CD4-positive, alpha-beta memory T cell (primary cell): ENCODE measurements around the gene SLC35F3. TPM values are rescaled to one million over a fixed set of nuclear protein-coding genes. Genes with fewer than 3 reads are reported as not detected.

ENCODE experiments used
- CTCF ChIA-PET: fragments of 350-600 bp; sonication (Branson Sonifier 250); formaldehyde crosslinking; loops from one replicate; lab custom pipeline; 2021; ENCODE audit warnings: inconsistent platforms; ENCODE audit not compliant: partially characterized antibody; lab: Charles Lee
- POLR2A ChIA-PET: fragments of 350-600 bp; sonication (Branson Sonifier 250); formaldehyde crosslinking; loops from one replicate; lab custom pipeline; 2021; ENCODE audit not compliant: partially characterized antibody; lab: Charles Lee
- DNase-seq, 5 donors: peaks; one replicate each; pipeline versions ENCODE4 v3.0.0 to v3.0.0-alpha.2; 2020 to 2022; ENCODE audit warnings: mixed read lengths in 1 of 5
- H3K27ac ChIP-seq: one replicate; pipeline ENCODE4 v1.7.0; 2013; ENCODE audit warnings: low read depth, low read length
- H3K27me3 ChIP-seq: 2 replicates; pipeline ENCODE4 v1.7.0; 2013; ENCODE audit warnings: mild to moderate bottlenecking, low read length, moderate library complexity; ENCODE audit not compliant: insufficient read depth
- H3K36me3 ChIP-seq: 2 replicates; pipeline ENCODE4 v1.7.0; 2013; ENCODE audit warnings: mild to moderate bottlenecking, low read length, moderate library complexity; ENCODE audit not compliant: insufficient read depth
- H3K4me1 ChIP-seq: 2 replicates; pipeline ENCODE4 v1.7.0; 2013; ENCODE audit warnings: mild to moderate bottlenecking, low read length, moderate library complexity; ENCODE audit not compliant: insufficient read depth
- H3K4me3 ChIP-seq, 2 donors: one replicate each; pipeline ENCODE4 v1.7.0; 2013; ENCODE audit warnings: low read length in 2 of 2, mild to moderate bottlenecking in 1 of 2
- H3K9me3 ChIP-seq, 2 donors: one replicate each; pipeline ENCODE4 v1.7.0; 2013; ENCODE audit warnings: low read length in 2 of 2, control low read depth in 1 of 2; ENCODE audit not compliant: control insufficient read depth in 1 of 2
- H3K27ac Mint-ChIP-seq, 7 donors: one replicate each; pipeline ENCODE4 v1.8.0; 2020 to 2021; ENCODE audit warnings: mixed read lengths in 7 of 7, mild to moderate bottlenecking in 6 of 7, inconsistent platforms in 3 of 7, moderate library complexity in 3 of 7
- H3K27me3 Mint-ChIP-seq, 2 donors: one replicate each; pipeline ENCODE4 v1.8.0; 2020 to 2021; ENCODE audit warnings: mixed read lengths in 2 of 2
- H3K36me3 Mint-ChIP-seq, 2 donors: one replicate each; pipeline ENCODE4 v1.8.0; 2020 to 2021; ENCODE audit warnings: mixed read lengths in 2 of 2, inconsistent platforms in 1 of 2, mild to moderate bottlenecking in 1 of 2
- H3K4me1 Mint-ChIP-seq, 4 donors: one replicate each; pipeline ENCODE4 v1.8.0; 2020 to 2021; ENCODE audit warnings: mixed read lengths in 4 of 4, mild to moderate bottlenecking in 1 of 4
- H3K4me3 Mint-ChIP-seq, 8 donors: one replicate each; pipeline ENCODE4 v1.8.0; 2020 to 2021; ENCODE audit warnings: mixed read lengths in 8 of 8, mild to moderate bottlenecking in 7 of 8, moderate library complexity in 6 of 8, inconsistent platforms in 3 of 8
- H3K9me3 Mint-ChIP-seq, 8 donors: one replicate each; pipeline ENCODE4 v1.8.0; 2020 to 2021; ENCODE audit warnings: mixed read lengths in 8 of 8, mild to moderate bottlenecking in 5 of 8, inconsistent platforms in 3 of 8, moderate library complexity in 1 of 8
- intact Hi-C: fragments of 100-400 bp; cut with micrococcal nuclease; formaldehyde crosslinking; loops from one replicate; pipeline ENCODE4 v1.15.1; 2023
- polyA plus RNA-seq, 2 donors: library from polyadenylated mRNA; unstranded; fragments of 300-500 nt; fragmentation: Illumina TruSeq; gene quantifications; one replicate each; pipeline ENCODE4 v1.2.3, GENCODE V29; 2021
- total RNA-seq, 2 experiments: library from RNA; stranded (reverse); gene quantifications; one replicate each; pipeline ENCODE4 v1.2.3, GENCODE V29; 2021

Gene SLC35F3
- total and polyA plus RNA-seq, 4 experiments from 2014 or later, result 0.12 to 0.84 TPM; not detected in 2

DNA sequence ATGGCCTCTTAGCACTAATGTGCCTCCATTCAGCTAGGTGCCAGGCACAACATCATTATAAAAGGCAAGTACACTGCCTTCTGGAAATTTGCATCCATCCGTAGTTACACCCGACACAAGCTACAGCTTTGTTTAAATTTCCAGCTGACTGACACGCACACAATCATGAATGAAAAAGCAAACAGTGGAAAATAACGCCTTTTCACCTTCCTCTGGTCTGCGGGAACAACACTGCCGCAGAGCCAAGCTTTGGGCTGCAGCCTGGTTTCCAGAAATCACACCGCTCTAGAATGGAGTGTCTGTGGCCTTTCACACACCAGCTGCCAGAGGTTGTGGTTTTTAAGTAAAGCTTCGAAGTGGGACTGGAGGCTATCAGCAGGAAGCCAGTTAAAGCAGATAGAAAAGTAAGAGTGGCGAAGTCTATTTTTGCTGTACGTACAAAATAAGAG is 326.0 kb downstream of the SLC35F3 start:
- intact Hi-C loops, result no loop called here

DNA sequence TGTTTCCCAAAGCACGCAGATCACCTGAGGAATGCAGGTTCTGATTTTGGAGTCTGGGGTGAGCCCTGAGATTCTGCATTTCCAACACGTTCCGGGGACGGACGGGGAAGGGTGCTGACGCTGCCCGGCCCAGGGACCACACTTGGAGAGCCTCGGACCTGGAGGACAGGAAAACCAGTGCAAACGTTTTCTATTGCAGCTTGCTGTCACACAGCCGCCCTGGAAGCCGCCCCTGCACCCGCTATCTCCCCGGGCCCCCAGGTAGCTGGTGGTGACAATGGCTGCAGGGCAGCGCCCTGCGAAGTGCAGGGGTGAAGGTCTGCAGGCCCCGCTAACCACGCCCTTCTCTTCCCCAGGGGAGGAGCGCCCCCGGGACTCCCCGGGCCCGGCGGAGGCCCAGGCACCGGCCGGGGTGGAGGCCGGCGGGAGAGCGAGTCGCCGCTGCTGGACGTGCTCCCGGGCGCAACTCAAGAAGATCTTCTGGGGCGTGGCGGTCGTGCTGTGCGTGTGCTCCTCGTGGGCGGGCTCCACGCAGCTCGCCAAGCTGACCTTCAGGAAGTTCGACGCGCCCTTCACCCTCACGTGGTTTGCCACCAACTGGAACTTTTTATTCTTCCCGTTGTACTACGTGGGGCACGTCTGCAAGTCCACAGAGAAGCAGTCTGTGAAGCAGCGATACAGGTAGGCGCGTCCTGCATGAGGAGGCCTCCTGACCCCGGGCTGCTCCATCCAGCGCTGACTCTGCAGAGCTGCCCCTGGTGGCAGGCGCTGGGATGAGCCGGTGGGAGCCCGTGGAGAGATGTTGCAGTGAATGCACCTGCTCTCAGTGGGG is 326.8 kb downstream of the SLC35F3 start:
- no peaks in the 10 kb centered on the region for H3K9me3 Mint-ChIP-seq
- Histone ChIP-seq H3K9me3 (no peaks in the 10 kb centered on the region), H3K27me3 (no peaks in the 10 kb centered on the region), H3K36me3 (no peaks in the 10 kb centered on the region), H3K27ac (no peak overlapping the region), H3K4me3 (no peak overlapping the region), H3K4me1 (peaks cover 8% of the 10 kb centered on the region)
- ChIA-PET CTCF (interaction anchor here (1.0 to 1.5 kb wide), 2 partner anchors 10 to 79 kb away, joined by 3 read pairs; no protein-coding TSS in a partner anchor), POLR2A (no interaction called here)
- peaks cover 3 to 15% (median 9%) of the 10 kb centered on the region in 4 donors for H3K4me1 Mint-ChIP-seq
- H3K4me3 Mint-ChIP-seq, result peak overlapping the region in 5 of 8 donors; percentile 21 to 76 (median 72)
- peaks cover 2 to 10% of the 10 kb centered on the region in 2 donors for H3K27me3 Mint-ChIP-seq
- no peak for DNase-seq
- no peaks in the 10 kb centered on the region for H3K36me3 Mint-ChIP-seq
- intact Hi-C loops, result no loop called here
- H3K27ac Mint-ChIP-seq, result no peak overlapping the region

More for the DNA sequence above, 326.0 kb downstream of the SLC35F3 start:
- Histone ChIP-seq H3K27me3 (no peaks in the 10 kb centered on the region), H3K36me3 (no peaks in the 10 kb centered on the region), H3K9me3 (no peaks in the 10 kb centered on the region), H3K4me1 (peaks cover 8% of the 10 kb centered on the region), H3K4me3 (no peak overlapping the region), H3K27ac (no peak overlapping the region)
- Mint-ChIP-seq H3K9me3 (no peaks in the 10 kb centered on the region), H3K4me3 (peak overlapping the region in 7 of 8 donors; percentile 2 to 76 (median 37)), H3K4me1 (peaks cover 3 to 15% (median 9%) of the 10 kb centered on the region in 4 donors), H3K27ac (peak overlapping the region in 1 of 7 donors; percentile 5), H3K36me3 (no peaks in the 10 kb centered on the region), H3K27me3 (peaks cover 2 to 12% of the 10 kb centered on the region in 2 donors)
- POLR2A ChIA-PET, result no interaction called here
- CTCF ChIA-PET, result interaction anchor here (1.0 to 1.5 kb wide), 2 partner anchors 11 to 79 kb away, joined by 3 read pairs; no protein-coding TSS in a partner anchor
- peak in 1 of 5 donors; percentile 7 for DNase-seq

DNA sequence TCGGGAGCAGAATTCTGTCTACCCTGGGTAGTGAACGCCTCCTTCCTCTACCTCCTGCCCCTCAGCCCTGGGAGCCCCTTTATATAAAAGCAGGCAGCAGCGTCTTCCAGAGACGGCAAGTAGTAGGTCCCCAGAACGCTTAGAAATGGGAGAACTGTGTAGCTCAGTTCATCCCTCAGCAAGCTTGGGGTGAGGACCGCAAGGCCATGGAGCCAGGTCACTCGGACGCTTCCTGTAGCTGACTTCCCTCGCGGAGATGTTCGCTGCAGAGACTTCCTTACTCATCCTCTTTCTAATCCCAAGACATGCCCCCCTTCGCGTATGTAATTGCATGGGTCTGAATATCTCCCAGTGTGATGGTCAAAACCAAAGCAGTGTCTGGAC is 327.4 kb downstream of the SLC35F3 start:
- Histone ChIP-seq H3K4me3 (no peak overlapping the region), H3K9me3 (no peaks in the 10 kb centered on the region), H3K4me1 (peaks cover 8% of the 10 kb centered on the region), H3K27me3 (no peaks in the 10 kb centered on the region), H3K27ac (no peak overlapping the region), H3K36me3 (no peaks in the 10 kb centered on the region)
- Mint-ChIP-seq H3K27me3 (peaks cover 2 to 10% of the 10 kb centered on the region in 2 donors), H3K4me1 (peaks cover 3 to 15% (median 9%) of the 10 kb centered on the region in 4 donors), H3K36me3 (no peaks in the 10 kb centered on the region), H3K9me3 (no peaks in the 10 kb centered on the region), H3K4me3 (peak overlapping the region in 3 of 8 donors; percentile 8 to 40 (median 11)), H3K27ac (no peak overlapping the region)
- ChIA-PET POLR2A (no interaction called here), CTCF (interaction anchor here (1.5 kb wide), 1 partner anchor 9 kb away, joined by 3 read pairs; no protein-coding TSS in a partner anchor)
- intact Hi-C loops, result no loop called here
- DNase-seq, result no peak

- no peaks in the 10 kb centered on the region for H3K9me3 Mint-ChIP-seq
- no peak overlapping the region for H3K4me3 ChIP-seq
- no peaks in the 10 kb centered on the region for H3K9me3 ChIP-seq
- no peak for DNase-seq
- no peaks in the 10 kb centered on the region for H3K36me3 Mint-ChIP-seq
- H3K4me1 ChIP-seq, result peaks cover 8% of the 10 kb centered on the region
- no peak overlapping the region for H3K27ac Mint-ChIP-seq
- intact Hi-C loops, result no loop called here
- ChIA-PET POLR2A (interaction anchor here (0.7 kb wide), 1 partner anchor 14 kb away, joined by 3 read pairs; no protein-coding TSS in a partner anchor), CTCF (interaction anchor here (1.6 kb wide), 1 partner anchor 75 kb away, joined by 3 read pairs; no protein-coding TSS in a partner anchor)
- H3K36me3 ChIP-seq, result no peaks in the 10 kb centered on the region
- H3K4me1 Mint-ChIP-seq, result peaks cover 3 to 15% (median 9%) of the 10 kb centered on the region in 4 donors
- peaks cover 4 to 14% of the 10 kb centered on the region in 2 donors for H3K27me3 Mint-ChIP-seq
- H3K27ac ChIP-seq, result no peak overlapping the region
- H3K4me3 Mint-ChIP-seq, result no peak overlapping the region
- no peaks in the 10 kb centered on the region for H3K27me3 ChIP-seq
These were observed 329.7 kb downstream of the SLC35F3 start for GRCh38 chr1:234234199-234234598.

DNA sequence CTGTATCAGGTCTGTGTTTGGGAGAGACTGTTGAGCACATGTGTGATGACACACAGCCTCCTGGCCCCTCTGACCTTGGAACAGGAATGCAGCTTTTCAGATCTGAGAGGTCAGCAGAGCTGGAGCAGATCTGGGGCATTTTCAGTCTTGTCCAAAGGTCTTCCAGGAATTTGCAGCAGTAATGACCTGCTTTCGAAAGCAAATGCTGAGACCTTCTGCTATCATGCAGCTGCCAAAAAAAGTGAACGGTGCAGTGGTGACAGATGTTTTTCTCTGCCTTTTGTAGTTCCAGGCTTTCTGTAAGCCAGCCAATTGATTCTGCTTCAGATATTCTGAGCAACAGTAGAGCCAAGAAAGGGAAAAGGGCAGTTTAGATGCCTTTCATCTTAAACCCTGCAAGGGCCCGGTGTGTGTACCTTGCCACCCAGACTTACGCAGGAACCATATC is 331.0 kb downstream of the SLC35F3 start:
- no peak overlapping the region for H3K27ac ChIP-seq
- DNase-seq, result no peak
- Mint-ChIP-seq H3K4me1 (peaks cover 3 to 5% (median 5%) of the 10 kb centered on the region in 4 donors), H3K36me3 (no peaks in the 10 kb centered on the region), H3K27me3 (peaks cover 4 to 13% of the 10 kb centered on the region in 2 donors), H3K4me3 (no peak overlapping the region), H3K27ac (no peak overlapping the region), H3K9me3 (no peaks in the 10 kb centered on the region)
- POLR2A ChIA-PET, result no interaction called here
- CTCF ChIA-PET, result no interaction called here
- H3K4me3 ChIP-seq, result no peak overlapping the region
- intact Hi-C loops, result no loop called here
- peaks cover 6% of the 10 kb centered on the region for H3K4me1 ChIP-seq
- H3K36me3 ChIP-seq, result no peaks in the 10 kb centered on the region
- H3K9me3 ChIP-seq, result no peaks in the 10 kb centered on the region
- no peaks in the 10 kb centered on the region for H3K27me3 ChIP-seq

GRCh38 chr1:234237393-234237792 is 332.9 kb downstream of the SLC35F3 start:
- POLR2A ChIA-PET, result no interaction called here
- no peak overlapping the region for H3K4me3 ChIP-seq
- H3K27ac ChIP-seq, result no peak overlapping the region
- Mint-ChIP-seq H3K4me1 (no peaks in the 10 kb centered on the region), H3K9me3 (peaks cover 0 to 2% (median 0%) of the 10 kb centered on the region in 8 donors), H3K36me3 (no peaks in the 10 kb centered on the region), H3K4me3 (no peak overlapping the region), H3K27me3 (peaks cover 4 to 11% of the 10 kb centered on the region in 2 donors), H3K27ac (no peak overlapping the region)
- H3K27me3 ChIP-seq, result no peaks in the 10 kb centered on the region
- no peak for DNase-seq
- intact Hi-C loops, result no loop called here
- no peaks in the 10 kb centered on the region for H3K36me3 ChIP-seq
- CTCF ChIA-PET, result interaction anchor here (1.9 kb wide), 1 partner anchor 73 kb away, joined by 4 read pairs; no protein-coding TSS in a partner anchor
- H3K4me1 ChIP-seq, result no peaks in the 10 kb centered on the region
- H3K9me3 ChIP-seq, result no peaks in the 10 kb centered on the region

DNA sequence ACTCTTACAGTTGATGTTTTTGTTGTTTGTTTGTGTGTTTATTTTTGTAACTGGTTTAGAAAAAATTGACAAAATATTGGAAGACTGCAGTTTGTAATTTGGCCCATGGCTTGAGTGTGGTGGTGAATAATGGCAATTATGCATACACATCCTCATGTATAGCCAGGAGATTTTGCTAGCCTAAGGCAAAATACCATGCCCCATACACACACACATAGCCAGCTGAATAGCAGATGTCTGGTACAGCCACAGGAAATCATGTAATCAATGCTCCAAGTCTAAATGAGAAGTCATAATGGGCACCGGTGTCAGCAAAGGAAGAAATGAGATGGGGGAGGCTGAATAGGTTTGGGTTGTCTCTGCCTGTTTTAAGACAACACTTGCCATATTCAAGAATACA is 333.6 kb downstream of the SLC35F3 start:
- Histone ChIP-seq H3K27me3 (no peaks in the 10 kb centered on the region), H3K9me3 (no peaks in the 10 kb centered on the region), H3K4me1 (no peaks in the 10 kb centered on the region), H3K4me3 (no peak overlapping the region), H3K27ac (no peak overlapping the region), H3K36me3 (no peaks in the 10 kb centered on the region)
- Mint-ChIP-seq H3K27ac (no peak overlapping the region), H3K27me3 (peaks cover 4 to 11% of the 10 kb centered on the region in 2 donors), H3K4me1 (no peaks in the 10 kb centered on the region), H3K36me3 (no peaks in the 10 kb centered on the region), H3K4me3 (no peak overlapping the region), H3K9me3 (peaks cover 0 to 2% (median 0%) of the 10 kb centered on the region in 8 donors)
- intact Hi-C loops, result no loop called here
- ChIA-PET CTCF (interaction anchor here (1.9 kb wide), 1 partner anchor 72 kb away, joined by 4 read pairs; no protein-coding TSS in a partner anchor), POLR2A (no interaction called here)
- no peak for DNase-seq
